B cell (primary cell): ENCODE measurements around the gene ADAMTSL1.

Experiments used
- EZH2 ChIP-seq: IDR thresholded peaks from 2 replicates; pipeline ENCODE4 v1.6.1; 2012; ENCODE audit warnings: borderline replicate concordance, low read depth, mild to moderate bottlenecking, moderate library complexity, low read length; ENCODE audit not compliant: insufficient read depth, poor library complexity, severe bottlenecking
- TF ChIP-seq, protein P1 (sequence below): fragments of 200-600 bp; IDR thresholded peaks from one replicate; pipeline ENCODE4 v1.8.0; 2022; ENCODE audit warnings: antibody characterized with exemption, mild to moderate bottlenecking

DNA sequence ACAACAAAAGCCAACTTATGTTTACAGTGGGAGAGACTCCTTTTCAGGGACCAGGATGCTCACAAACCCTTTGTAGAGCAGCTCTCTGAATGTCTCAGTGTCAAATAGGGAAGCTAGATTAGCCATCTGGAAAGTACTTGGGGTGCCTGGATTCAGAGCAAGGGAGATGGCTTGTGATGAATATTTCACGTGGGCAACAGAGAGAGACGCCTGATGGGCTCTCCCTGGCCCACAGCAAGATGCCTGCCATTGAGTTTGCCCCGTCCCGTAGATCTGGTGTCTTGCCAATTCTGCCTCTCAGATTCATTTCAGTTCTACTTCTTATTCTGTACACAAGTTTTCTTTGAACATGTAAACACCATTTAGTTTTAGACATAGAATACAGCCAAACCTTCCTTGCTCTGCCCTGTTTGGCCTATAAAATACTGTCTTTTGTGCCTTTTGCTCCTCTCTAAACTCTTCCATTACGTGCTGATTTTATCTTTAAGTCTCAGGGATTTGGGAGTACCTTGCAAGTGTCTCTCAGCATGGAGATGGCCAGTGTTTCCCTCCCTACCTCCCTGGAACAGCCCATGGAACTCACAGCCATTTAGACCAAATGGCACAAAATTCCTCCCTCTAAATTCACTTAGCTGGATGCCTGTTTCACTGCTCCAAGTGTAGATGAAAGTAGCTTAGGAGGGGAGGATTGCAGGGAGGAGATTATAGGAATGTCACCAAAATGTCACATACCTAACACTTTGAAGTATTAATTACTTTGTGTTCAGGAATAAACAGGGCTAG is 324.7 kb downstream of the ADAMTSL1 start:
- TF ChIP-seq, protein P1, sequence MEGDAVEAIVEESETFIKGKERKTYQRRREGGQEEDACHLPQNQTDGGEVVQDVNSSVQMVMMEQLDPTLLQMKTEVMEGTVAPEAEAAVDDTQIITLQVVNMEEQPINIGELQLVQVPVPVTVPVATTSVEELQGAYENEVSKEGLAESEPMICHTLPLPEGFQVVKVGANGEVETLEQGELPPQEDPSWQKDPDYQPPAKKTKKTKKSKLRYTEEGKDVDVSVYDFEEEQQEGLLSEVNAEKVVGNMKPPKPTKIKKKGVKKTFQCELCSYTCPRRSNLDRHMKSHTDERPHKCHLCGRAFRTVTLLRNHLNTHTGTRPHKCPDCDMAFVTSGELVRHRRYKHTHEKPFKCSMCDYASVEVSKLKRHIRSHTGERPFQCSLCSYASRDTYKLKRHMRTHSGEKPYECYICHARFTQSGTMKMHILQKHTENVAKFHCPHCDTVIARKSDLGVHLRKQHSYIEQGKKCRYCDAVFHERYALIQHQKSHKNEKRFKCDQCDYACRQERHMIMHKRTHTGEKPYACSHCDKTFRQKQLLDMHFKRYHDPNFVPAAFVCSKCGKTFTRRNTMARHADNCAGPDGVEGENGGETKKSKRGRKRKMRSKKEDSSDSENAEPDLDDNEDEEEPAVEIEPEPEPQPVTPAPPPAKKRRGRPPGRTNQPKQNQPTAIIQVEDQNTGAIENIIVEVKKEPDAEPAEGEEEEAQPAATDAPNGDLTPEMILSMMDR, result no peak
- no peak for TF ChIP-seq EZH2
